Activated CD4-positive, alpha-beta T cell treated with anti-CD3 and anti-CD28 coated beads, Interleukin-2, amount 50 U/mL, for 1 hour (primary cell): ENCODE data around the gene OR56A5.

Source experiments
- DNase-seq: peaks from one replicate; pipeline ENCODE4 v3.0.0-alpha.2; 2020

OR56A5 gene

DNA sequence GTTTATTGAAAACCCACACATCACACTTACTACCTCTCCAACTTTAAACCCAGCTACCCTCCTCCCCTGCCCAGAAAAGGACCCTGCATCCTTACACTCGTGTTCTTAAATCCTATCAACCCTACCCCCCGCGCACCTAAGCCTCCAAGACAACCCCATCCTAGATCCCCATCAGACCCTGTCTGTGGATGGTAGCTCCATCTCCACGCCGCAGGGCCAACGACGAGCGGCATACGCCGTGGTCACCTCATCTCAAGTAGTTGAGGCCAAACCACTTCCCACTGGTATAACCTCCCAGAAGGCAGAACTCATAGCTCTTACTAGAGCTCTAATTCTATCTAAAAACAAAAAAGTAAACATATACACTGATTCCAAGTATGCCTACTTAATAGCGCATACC, 35.6 kb downstream of the OR56A5 start:
- no peak for DNase-seq

DNA sequence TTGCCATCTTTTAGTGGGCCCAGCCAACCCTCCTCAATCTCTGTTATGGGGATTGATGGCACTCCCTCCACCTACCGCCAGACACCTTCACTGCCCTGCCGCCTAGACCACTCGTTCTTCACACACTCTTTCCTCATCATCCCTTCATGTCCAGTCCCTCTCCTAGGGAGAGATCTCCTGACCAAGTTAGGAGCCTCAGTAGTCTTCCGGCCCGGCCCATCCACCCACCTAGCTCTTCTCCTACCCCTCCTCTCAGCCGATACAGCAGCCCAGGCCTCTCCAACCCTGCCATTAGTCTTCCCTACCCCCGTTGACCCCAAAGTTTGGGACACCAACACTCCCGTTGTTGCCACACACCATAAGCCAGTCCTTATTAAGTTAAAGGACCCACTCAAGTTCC, 37.2 kb downstream of the OR56A5 start:
- DNase-seq, result no peak

DNA sequence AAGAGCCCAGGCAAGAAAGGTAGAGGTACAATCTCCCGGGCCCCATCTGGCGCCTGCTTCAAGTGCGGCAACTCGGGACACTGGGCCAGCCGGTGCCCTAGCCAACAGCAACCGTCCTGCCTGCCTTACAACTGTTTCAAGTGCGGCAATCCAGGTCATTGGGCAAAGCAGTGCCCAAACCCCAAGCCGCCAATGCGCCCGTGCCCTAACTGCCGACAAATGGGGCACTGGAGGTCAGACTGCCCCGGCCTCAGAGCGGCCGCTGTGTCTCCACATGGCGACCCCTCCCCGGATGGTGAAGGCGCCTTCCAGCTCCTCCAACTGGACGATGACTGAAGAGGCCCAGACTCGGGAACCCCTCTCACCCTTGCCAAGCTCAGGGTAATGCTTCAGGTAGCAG, 37.7 kb downstream of the OR56A5 start:
- no peak for DNase-seq

DNA sequence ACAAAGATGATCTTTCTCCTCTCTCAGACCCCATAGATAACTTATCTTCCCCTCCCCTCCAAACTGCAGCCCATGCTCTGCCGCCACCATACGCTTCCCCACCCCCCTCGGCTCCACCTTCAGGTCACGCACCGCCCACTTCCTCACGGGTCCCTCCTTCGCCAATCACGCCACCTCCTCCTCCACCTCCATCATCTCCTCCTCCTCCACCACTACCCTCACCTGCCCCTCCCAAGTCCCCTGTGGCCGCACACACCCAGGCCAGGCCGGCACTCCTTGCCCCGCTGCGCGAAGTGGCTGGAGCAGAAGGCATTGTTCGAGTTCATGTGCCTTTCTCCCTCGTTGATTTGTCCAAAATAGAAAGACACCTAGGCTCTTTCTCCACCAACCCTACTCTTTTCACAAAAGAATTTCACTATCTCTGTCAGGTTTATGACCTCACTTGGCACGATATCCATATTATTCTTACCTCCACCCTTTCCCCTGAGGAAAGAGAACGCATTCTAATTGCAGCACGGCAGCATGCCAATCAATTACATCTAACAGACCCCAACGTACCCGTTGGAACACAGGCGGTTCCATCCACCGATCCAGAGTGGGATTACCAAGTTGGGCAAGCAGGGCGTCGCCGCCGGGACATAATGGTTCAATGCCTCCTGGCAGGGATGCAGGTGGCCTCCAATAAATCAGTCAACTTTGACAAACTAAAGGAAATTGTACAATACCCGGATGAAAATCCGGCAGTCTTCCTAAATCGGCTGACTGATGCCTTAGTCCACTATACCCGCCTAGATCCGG, 38.5 kb downstream of the OR56A5 start:
- DNase-seq, result no peak

DNA sequence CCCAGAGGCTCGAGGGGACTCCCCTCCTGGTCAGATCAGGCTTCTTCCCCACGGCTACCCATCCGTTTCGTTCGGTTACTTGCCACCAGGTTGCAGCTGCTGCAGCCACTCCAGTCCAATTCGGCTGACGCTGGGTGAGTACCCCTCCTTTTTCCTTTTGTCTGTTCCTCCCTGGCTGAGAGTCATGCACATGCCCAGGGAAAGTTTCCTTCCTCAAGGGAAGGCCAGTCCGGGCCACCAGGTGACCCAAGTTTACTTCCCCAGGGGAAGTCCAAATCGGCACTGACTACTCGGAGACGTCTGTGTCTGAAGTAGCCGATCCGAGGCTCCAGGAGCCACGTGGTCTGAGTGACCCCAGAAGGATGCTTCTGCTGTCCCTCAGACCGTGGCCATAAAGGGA, 39.5 kb downstream of the OR56A5 start:
- DNase-seq, result no peak

DNA sequence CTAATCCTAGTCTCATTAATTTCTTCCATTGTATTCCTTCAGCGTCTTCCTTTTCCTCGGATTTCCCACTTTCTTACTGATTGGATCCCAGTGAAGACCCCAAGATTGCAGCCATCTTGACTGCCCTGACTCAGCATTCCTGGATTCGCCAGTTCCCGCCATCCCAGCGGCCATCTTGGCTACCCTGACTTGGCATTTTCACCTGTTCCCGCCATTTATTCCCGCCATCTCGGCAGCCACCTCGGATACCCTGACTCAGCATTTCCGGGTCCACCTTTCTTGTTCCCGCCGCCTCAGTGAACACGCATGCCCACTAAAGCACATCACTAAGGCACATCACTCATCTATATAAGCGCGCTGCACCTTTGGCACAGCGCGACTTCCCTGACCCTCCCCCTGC, 40.0 kb downstream of the OR56A5 start:
- no peak for DNase-seq

DNA sequence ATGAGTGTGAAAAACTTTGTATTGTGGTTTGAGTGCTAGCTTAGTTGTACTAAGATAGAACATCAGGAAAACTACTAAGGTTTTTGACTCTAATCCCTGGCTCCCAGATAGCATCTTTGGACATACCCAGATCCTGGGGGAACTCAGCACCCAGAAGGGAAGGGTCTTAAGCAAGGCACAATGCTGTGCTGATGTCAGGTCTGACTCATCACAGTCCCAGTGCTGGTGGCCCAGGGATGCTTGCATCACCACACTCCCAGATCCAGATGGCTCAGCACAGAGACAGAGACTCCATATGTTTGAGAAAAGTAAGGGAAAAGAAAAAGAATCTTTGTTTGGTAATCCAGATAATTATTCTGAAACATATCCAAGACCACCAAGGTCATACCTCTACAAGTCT, 44.5 kb downstream of the OR56A5 start:
- no peak for DNase-seq

DNA sequence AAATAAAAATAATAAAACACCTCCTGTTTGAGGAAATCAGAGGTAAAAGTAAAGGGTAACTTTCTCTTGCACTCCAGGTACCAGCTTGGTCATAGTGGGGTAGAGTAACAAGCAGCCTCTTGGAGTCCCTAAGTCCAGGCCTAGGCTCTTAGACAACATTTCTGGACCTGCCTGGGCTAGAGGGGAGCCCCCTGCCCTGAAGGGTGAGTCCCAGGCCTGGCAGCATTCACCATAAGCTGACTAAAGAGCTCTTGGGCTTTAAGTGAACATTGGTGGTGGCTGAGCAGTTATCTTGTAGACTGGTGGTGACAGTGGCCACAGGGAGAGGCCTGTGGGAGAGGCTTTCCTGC, 44.9 kb downstream of the OR56A5 start:
- no peak for DNase-seq

DNA sequence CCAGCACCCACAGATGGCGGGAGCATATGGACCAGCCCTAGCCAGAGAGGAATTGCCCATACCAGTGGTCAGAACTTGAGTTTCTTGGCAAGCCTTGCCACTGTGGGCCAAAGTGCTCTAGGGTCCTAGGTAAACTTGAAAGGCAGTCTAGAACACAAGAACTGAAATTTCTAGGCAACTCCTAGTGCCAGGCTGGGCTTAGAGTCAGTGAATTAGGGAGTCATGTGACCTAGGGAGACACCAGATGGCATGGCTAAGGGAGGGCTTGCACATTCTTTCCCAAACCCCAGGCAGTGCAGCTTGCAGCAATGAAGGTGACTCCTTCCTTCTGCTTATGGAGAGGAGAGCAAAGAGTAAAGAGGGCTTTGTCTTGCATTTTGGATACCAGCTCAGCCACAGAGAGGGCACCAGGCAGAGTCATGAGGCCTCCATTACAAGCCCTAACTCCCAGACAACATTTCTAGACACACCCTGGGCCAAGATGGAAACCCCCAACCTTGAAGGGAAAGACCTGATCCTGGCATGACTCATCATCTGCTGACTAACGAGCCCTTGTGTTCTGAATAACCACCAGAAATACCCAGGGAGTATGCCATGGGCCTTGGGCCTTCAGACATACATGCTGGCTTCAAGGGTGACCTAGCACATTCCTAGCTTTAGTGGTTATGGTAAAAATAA, 45.4 kb downstream of the OR56A5 start:
- no peak for DNase-seq
